IMR-90 (cell line): ENCODE results near the gene NPDC1. TPM values are rescaled to one million over a fixed set of nuclear protein-coding genes. Genes with fewer than 3 reads are reported as not detected.

Experiments used
- ATAC-seq: fragments of 200-7000 bp; cut with Tn5 transposase; 2 replicates; pipeline ENCODE4 v1.9.1; 2020; ENCODE audit warnings: low read depth, mild to moderate bottlenecking, moderate library complexity
- BruUV-seq: library from RNA; stranded (reverse); fragments of 400-500 nt; replicated peaks from 2 replicates; lab custom pipeline; 2021; lab: Mats Ljungman, UMichigan
- CTCF ChIA-PET: fragments of 300-600 bp; formaldehyde crosslinking; extraction: SDS; loops from one replicate; lab custom pipeline; 2021; ENCODE audit warnings: antibody characterized with exemption; lab: Yijun Ruan, JAX
- POLR2A ChIA-PET: fragments of 300-600 bp; sonication (Branson Sonifier 250); formaldehyde crosslinking; loops from one replicate; lab custom pipeline; 2022; ENCODE audit warnings: antibody characterized with exemption; ENCODE audit not compliant: unreplicated experiment; lab: Charles Lee
- DNase-seq: peaks from one replicate; pipeline ENCODE4 v3.0.0; 2013
- H2AFZ ChIP-seq: replicated peaks from 2 replicates; pipeline ENCODE3; 2013; ENCODE audit warnings: low read length, mild to moderate bottlenecking; ENCODE audit not compliant: poor library complexity
- H2AK5ac ChIP-seq: 2 replicates; pipeline ENCODE4 v1.6.1; 2013; ENCODE audit warnings: low read depth, low read length, inconsistent platforms
- H2AK9ac ChIP-seq: replicated peaks from 2 replicates; pipeline ENCODE3; 2013; ENCODE audit warnings: mild to moderate bottlenecking, low read depth, low read length, moderate library complexity; ENCODE audit not compliant: poor library complexity
- H2BK120ac ChIP-seq: 2 replicates; pipeline ENCODE4 v1.6.1; 2013; ENCODE audit warnings: low read depth, low read length, inconsistent platforms
- H2BK15ac ChIP-seq: 3 replicates; pipeline ENCODE4 v1.6.1; 2013; ENCODE audit warnings: low read depth, low read length, inconsistent platforms
- H2BK20ac ChIP-seq: 2 replicates; pipeline ENCODE4 v1.6.1; 2013; ENCODE audit warnings: low read depth, mild to moderate bottlenecking, inconsistent platforms, low read length, moderate library complexity
- H2BK5ac ChIP-seq: 2 replicates; pipeline ENCODE4 v1.6.1; 2013; ENCODE audit warnings: mild to moderate bottlenecking, low read depth, low read length, inconsistent platforms; ENCODE audit not compliant: poor library complexity, severe bottlenecking
- H3K14ac ChIP-seq: replicated peaks from 2 replicates; pipeline ENCODE4 v1.6.1; 2013; ENCODE audit warnings: low read depth, low read length, inconsistent platforms
- H3K18ac ChIP-seq: 2 replicates; pipeline ENCODE4 v1.6.1; 2013; ENCODE audit warnings: low read depth, low read length, control low read depth
- H3K23ac ChIP-seq: 2 replicates; pipeline ENCODE4 v1.6.1; 2013; ENCODE audit warnings: low read depth, low read length, inconsistent platforms
- H3K27ac ChIP-seq: 2 replicates; pipeline ENCODE4 v1.5.1; 2013; ENCODE audit warnings: mild to moderate bottlenecking, control low read depth, low read length; ENCODE audit not compliant: insufficient read depth
- H3K27me3 ChIP-seq: 2 replicates; pipeline ENCODE4 v1.6.1; 2013; ENCODE audit warnings: low read length; ENCODE audit not compliant: control insufficient read depth, insufficient read depth
- H3K36me3 ChIP-seq: 2 replicates; pipeline ENCODE4 v1.6.1; 2013; ENCODE audit warnings: low read length, mixed read lengths; ENCODE audit not compliant: control insufficient read depth, insufficient read depth
- H3K4ac ChIP-seq: 2 replicates; pipeline ENCODE4 v1.6.1; 2013; ENCODE audit warnings: low read depth, low read length, inconsistent platforms
- H3K4me1 ChIP-seq: 2 replicates; pipeline ENCODE4 v1.6.1; 2013; ENCODE audit warnings: low read length, mixed read lengths; ENCODE audit not compliant: control insufficient read depth, insufficient read depth
- H3K4me2 ChIP-seq: 2 replicates; pipeline ENCODE4 v1.6.1; 2013; ENCODE audit warnings: low read depth, mild to moderate bottlenecking, control low read depth, low read length, moderate library complexity
- H3K4me3 ChIP-seq: 2 replicates; pipeline ENCODE4 v1.5.1; 2013; ENCODE audit warnings: low read depth, mild to moderate bottlenecking, control low read depth, low read length, moderate library complexity; ENCODE audit not compliant: insufficient read depth
- H3K56ac ChIP-seq: 2 replicates; pipeline ENCODE4 v1.6.1; 2013; ENCODE audit warnings: low read length, inconsistent platforms; ENCODE audit not compliant: insufficient read depth; ENCODE audit errors: extremely low read depth
- H3K79me1 ChIP-seq, 2 experiments: 2 replicates each; pipeline ENCODE4 v1.6.1; 2013; ENCODE audit warnings: low read length in 2 of 2, inconsistent platforms in 1 of 2, low read depth in 1 of 2
- H3K9ac ChIP-seq: 2 replicates; pipeline ENCODE4 v1.6.1; 2013; ENCODE audit warnings: low read depth, low read length, control low read depth
- H3K9me1 ChIP-seq: 2 replicates; pipeline ENCODE4 v1.6.1; 2013; ENCODE audit warnings: low read length, inconsistent platforms; ENCODE audit not compliant: insufficient read depth
- H3K9me3 ChIP-seq: 2 replicates; pipeline ENCODE4 v1.6.1; 2013; ENCODE audit warnings: low read length; ENCODE audit not compliant: control insufficient read depth, insufficient read depth
- H4K20me1 ChIP-seq: 2 replicates; pipeline ENCODE4 v1.6.1; 2013; ENCODE audit warnings: low read length, inconsistent platforms; ENCODE audit not compliant: insufficient read depth
- H4K5ac ChIP-seq: 2 replicates; pipeline ENCODE4 v1.6.1; 2013; ENCODE audit warnings: mild to moderate bottlenecking, low read depth, low read length, control low read depth
- H4K8ac ChIP-seq, 2 experiments: 2 replicates each; pipeline ENCODE4 v1.6.1; 2013; ENCODE audit warnings: low read depth in 2 of 2, low read length in 2 of 2, control low read depth in 1 of 2, inconsistent platforms in 1 of 2
- H4K91ac ChIP-seq: 2 replicates; pipeline ENCODE4 v1.6.1; 2013; ENCODE audit warnings: low read depth, low read length, inconsistent platforms; ENCODE audit not compliant: insufficient read depth
- BHLHE40 ChIP-seq: fragments of 150-350 bp; IDR thresholded peaks from 2 replicates; pipeline ENCODE4 v1.6.1; 2016; ENCODE audit warnings: mild to moderate bottlenecking, low read depth, low read length
- CEBPB ChIP-seq: IDR thresholded peaks from 2 replicates; pipeline ENCODE4 v1.6.1; 2012; ENCODE audit warnings: low read depth, low read length, improper control_type of control experiment
- CHD1 ChIP-seq: IDR thresholded peaks from 2 replicates; pipeline ENCODE4 v1.6.1; 2012; ENCODE audit warnings: low read depth, low read length, improper control_type of control experiment
- FOS ChIP-seq: fragments of 150-350 bp; IDR thresholded peaks from 2 replicates; pipeline ENCODE4 v1.6.1; 2016; ENCODE audit warnings: low read depth, low read length
- MAFK ChIP-seq: IDR thresholded peaks from 2 replicates; pipeline ENCODE4 v1.6.1; 2012; ENCODE audit warnings: low read depth, low read length, improper control_type of control experiment
- MAZ ChIP-seq: IDR thresholded peaks from 2 replicates; pipeline ENCODE4 v1.6.1; 2012; ENCODE audit warnings: low read depth, mild to moderate bottlenecking, low read length, improper control_type of control experiment, moderate library complexity, borderline replicate concordance
- MXI1 ChIP-seq: IDR thresholded peaks from 2 replicates; pipeline ENCODE4 v1.6.1; 2012; ENCODE audit warnings: low read depth, mild to moderate bottlenecking, low read length, moderate library complexity, borderline replicate concordance
- NFE2L2 ChIP-seq: fragments of 150-350 bp; IDR thresholded peaks from 2 replicates; pipeline ENCODE4 v1.6.1; 2016; ENCODE audit warnings: low read depth, mild to moderate bottlenecking, low read length
- POLR2A ChIP-seq: IDR thresholded peaks from 2 replicates; pipeline ENCODE4 v1.6.1; 2012; ENCODE audit warnings: mild to moderate bottlenecking, low read depth, low read length
- RAD21 ChIP-seq: IDR thresholded peaks from 2 replicates; pipeline ENCODE4 v1.6.1; 2012; ENCODE audit warnings: low read length, improper control_type of control experiment
- RCOR1 ChIP-seq: IDR thresholded peaks from 2 replicates; pipeline ENCODE4 v1.6.1; 2012; ENCODE audit warnings: mild to moderate bottlenecking, low read length, improper control_type of control experiment; ENCODE audit not compliant: insufficient replicate concordance
- RFX5 ChIP-seq: IDR thresholded peaks from 2 replicates; pipeline ENCODE4 v1.8.0; 2012; ENCODE audit warnings: low read depth, mild to moderate bottlenecking, low read length, moderate library complexity
- SMC3 ChIP-seq: fragments of 150-350 bp; IDR thresholded peaks from 2 replicates; pipeline ENCODE4 v1.6.1; 2016; ENCODE audit warnings: low read depth, mild to moderate bottlenecking, antibody characterized with exemption, low read length, moderate library complexity
- WGBS, 2 experiments: methylation state at CpG; one replicate each; pipeline versions ENCODE4 v1.1.5 to v1.1.7; 2013; ENCODE audit warnings: missing lambda C conversion rate in 2 of 2; ENCODE audit not compliant: insufficient read length in 1 of 2; ENCODE audit errors: extremely low coverage in 2 of 2; 5-methylcytosine and 5-hydroxymethylcytosine counted together
- dilution Hi-C: fragments of 300-500 bp; cut with HindIII; formaldehyde crosslinking; loops from one replicate; pipeline ENCODE4 v1.14.3; 2018; ENCODE audit warnings: low sequenced_read_pairs; ENCODE audit not compliant: unreplicated experiment
- in situ Hi-C: fragments of 300-500 bp; cut with MboI; formaldehyde crosslinking; loops from 3 replicates; pipeline ENCODE4 v1.14.3; 2019; ENCODE audit warnings: low sequenced_read_pairs, inconsistent platforms, mixed read lengths
- intact Hi-C: fragments of 100-400 bp; cut with micrococcal nuclease; formaldehyde crosslinking; loops from 2 replicates; pipeline ENCODE4 v1.10.0; 2022
- polyA plus RNA-seq, 3 experiments: library from polyadenylated mRNA; depleted of rRNA; stranded (reverse); fragments of >200 nt; gene quantifications; 2 replicates each; pipeline ENCODE4 v1.2.3, GENCODE V29; 2012; ENCODE audit warnings: low replicate concordance in 1 of 3
- total RNA-seq: library from RNA; depleted of rRNA; stranded (reverse); fragments of >200 nt; gene quantifications from 2 replicates; pipeline ENCODE4 v1.2.3, GENCODE V29; 2012
- TF ChIP-seq, protein P1 (sequence below): fragments of 150-350 bp; IDR thresholded peaks from 2 replicates; pipeline ENCODE4 v1.6.1; 2016; ENCODE audit warnings: low read depth, mild to moderate bottlenecking, low read length, moderate library complexity, borderline replicate concordance
- TF ChIP-seq, protein P2 (sequence below): fragments of 150-350 bp; IDR thresholded peaks from 2 replicates; pipeline ENCODE4 v1.6.1; 2017; ENCODE audit warnings: mild to moderate bottlenecking, antibody characterized with exemption, low read length, low read depth
- TF ChIP-seq, protein P3 (sequence below): conservative IDR thresholded peaks from 2 replicates; pipeline ENCODE4 v1.5.1; 2012; ENCODE audit warnings: mild to moderate bottlenecking, low read depth, low read length, improper control_type of control experiment

The NPDC1 gene
- total and polyA plus RNA-seq, 2 of the 4 experiments (the other 2 are of a cell fraction) = 2.7 to 58.1 TPM

- dilution Hi-C loops (no loop called here), in situ Hi-C loops (no loop called here), intact Hi-C loops (no loop called here)
- Histone ChIP-seq H4K91ac (no peak overlapping the region), H3K9me1 (no peaks in the 10 kb centered on the region), H3K23ac (no peak overlapping the region), H3K4me2 (no peak overlapping the region), H3K14ac (no peak overlapping the region), H2AK5ac (no peak overlapping the region), H2BK5ac (no peak overlapping the region), H2AK9ac (no peak overlapping the region), H2AFZ (no peak overlapping the region), H2BK20ac (no peak overlapping the region), H3K4me1 (peaks cover 3% of the 10 kb centered on the region; the same call in 1 of the 2 replicates), H4K5ac (no peak overlapping the region), H2BK15ac (no peak overlapping the region), H3K79me1 (no peaks in the 10 kb centered on the region), H3K27me3 (peaks cover 76% of the 10 kb centered on the region), H3K18ac (no peak overlapping the region), H4K8ac (no peak overlapping the region), H3K36me3 (no peaks in the 10 kb centered on the region), H3K4ac (no peak overlapping the region), H3K9me3 (no peaks in the 10 kb centered on the region), H3K9ac (no peak overlapping the region), H2BK120ac (no peak overlapping the region), H3K27ac (no peak overlapping the region), H4K20me1 (no peaks in the 10 kb centered on the region; the same call in 1 of the 2 replicates), H3K56ac (no peak overlapping the region), H3K4me3 (no peak overlapping the region)
- DNase-seq (no peak), ATAC-seq (no peak)
- CTCF ChIA-PET = no interaction called here
- no peak for TF ChIP-seq RFX5
- TF ChIP-seq POLR2A = no peak
- no peak for TF ChIP-seq BHLHE40
- no peak for TF ChIP-seq RAD21
- TF ChIP-seq, protein P1, sequence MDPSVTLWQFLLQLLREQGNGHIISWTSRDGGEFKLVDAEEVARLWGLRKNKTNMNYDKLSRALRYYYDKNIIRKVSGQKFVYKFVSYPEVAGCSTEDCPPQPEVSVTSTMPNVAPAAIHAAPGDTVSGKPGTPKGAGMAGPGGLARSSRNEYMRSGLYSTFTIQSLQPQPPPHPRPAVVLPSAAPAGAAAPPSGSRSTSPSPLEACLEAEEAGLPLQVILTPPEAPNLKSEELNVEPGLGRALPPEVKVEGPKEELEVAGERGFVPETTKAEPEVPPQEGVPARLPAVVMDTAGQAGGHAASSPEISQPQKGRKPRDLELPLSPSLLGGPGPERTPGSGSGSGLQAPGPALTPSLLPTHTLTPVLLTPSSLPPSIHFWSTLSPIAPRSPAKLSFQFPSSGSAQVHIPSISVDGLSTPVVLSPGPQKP = no peak
- no peak for TF ChIP-seq RCOR1
- no peak for TF ChIP-seq CHD1
- TF ChIP-seq CEBPB = no peak
- TF ChIP-seq NFE2L2 = no peak
- TF ChIP-seq SMC3 = no peak
- TF ChIP-seq MAZ = no peak
- no peak for TF ChIP-seq FOS
- TF ChIP-seq, protein P2, sequence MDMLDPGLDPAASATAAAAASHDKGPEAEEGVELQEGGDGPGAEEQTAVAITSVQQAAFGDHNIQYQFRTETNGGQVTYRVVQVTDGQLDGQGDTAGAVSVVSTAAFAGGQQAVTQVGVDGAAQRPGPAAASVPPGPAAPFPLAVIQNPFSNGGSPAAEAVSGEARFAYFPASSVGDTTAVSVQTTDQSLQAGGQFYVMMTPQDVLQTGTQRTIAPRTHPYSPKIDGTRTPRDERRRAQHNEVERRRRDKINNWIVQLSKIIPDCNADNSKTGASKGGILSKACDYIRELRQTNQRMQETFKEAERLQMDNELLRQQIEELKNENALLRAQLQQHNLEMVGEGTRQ = no peak
- no peak for TF ChIP-seq MXI1
- TF ChIP-seq, protein P3, sequence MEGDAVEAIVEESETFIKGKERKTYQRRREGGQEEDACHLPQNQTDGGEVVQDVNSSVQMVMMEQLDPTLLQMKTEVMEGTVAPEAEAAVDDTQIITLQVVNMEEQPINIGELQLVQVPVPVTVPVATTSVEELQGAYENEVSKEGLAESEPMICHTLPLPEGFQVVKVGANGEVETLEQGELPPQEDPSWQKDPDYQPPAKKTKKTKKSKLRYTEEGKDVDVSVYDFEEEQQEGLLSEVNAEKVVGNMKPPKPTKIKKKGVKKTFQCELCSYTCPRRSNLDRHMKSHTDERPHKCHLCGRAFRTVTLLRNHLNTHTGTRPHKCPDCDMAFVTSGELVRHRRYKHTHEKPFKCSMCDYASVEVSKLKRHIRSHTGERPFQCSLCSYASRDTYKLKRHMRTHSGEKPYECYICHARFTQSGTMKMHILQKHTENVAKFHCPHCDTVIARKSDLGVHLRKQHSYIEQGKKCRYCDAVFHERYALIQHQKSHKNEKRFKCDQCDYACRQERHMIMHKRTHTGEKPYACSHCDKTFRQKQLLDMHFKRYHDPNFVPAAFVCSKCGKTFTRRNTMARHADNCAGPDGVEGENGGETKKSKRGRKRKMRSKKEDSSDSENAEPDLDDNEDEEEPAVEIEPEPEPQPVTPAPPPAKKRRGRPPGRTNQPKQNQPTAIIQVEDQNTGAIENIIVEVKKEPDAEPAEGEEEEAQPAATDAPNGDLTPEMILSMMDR = no peak
- TF ChIP-seq MAFK = no peak
- no TSS peak for BruUV-seq
- POLR2A ChIA-PET = no interaction called here
- 77% methylated on average over 8 of the region's 17 CpGs; no CpG with 5 or more reads in 1 of the 2 experiments for WGBS, 2 experiments
Observed at GRCh38 chr9:137051145-137051724, 5.3 kb upstream of the NPDC1 start.
